ENCODE results near the gene DSCAM. TPM values are rescaled to one million over a fixed set of nuclear protein-coding genes. Genes with fewer than 3 reads are reported as not detected.

Gene DSCAM
- polyA plus RNA-seq, 3 donors, result not detected

DNA sequence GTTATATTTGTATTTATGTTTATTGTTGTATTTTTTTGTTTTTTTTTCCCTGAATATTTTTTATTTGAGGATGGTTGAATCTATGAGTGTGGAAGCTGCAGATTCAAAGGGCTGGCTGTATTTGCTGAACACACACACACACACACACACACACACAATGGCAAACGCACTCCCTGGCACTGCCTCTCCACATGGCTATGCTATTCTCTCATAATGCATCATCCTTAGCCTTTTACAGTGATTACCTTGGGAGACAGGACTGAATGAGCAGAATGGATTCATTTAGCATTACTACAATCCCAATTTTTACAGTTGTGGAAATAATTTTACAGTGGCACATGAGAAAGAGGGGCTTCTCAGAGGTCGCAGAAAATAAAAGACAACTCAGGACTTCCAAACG, 589.6 kb downstream of the DSCAM start:
- Histone ChIP-seq H3K4me1 (ENCODE audit: control insufficient read depth in 1 of 2, insufficient read depth in 2 of 2, low read length in 2 of 2) (no peaks in the 10 kb centered on the region), H3K36me3 (replicated peaks in 1 of 2; ENCODE audit: control insufficient read depth in 1 of 2, insufficient read depth in 2 of 2, low read length in 2 of 2) (no peaks in the 10 kb centered on the region), H3K79me2 (ENCODE audit: insufficient read depth, low read length) (no peaks in the 10 kb centered on the region), H2AFZ (ENCODE audit: insufficient read depth, low read depth, low read length, poor library complexity, severe bottlenecking) (no peak overlapping the region), H3K4me2 (replicated peaks; ENCODE audit: extremely low read depth, low read length, poor library complexity, severe bottlenecking) (no peak overlapping the region), H4K20me1 (ENCODE audit: insufficient read depth, low read length) (no peaks in the 10 kb centered on the region), H3K9ac (ENCODE audit: insufficient read depth, low read length, poor library complexity, severe bottlenecking) (no peak overlapping the region), H3K9me3 (replicated peaks in 1 of 2; ENCODE audit: control insufficient read depth in 1 of 2, insufficient read depth in 1 of 2, low read length in 2 of 2) (peaks cover 6 to 9% of the 10 kb centered on the region in 2 donors), H3K27ac (ENCODE audit: low read depth in 1 of 2, low read length in 2 of 2) (no peak overlapping the region), H3K27me3 (ENCODE audit: control insufficient read depth in 2 of 2, insufficient read depth in 2 of 2, low read length in 2 of 2) (no peaks in the 10 kb centered on the region), H3K4me3 (replicated peaks in 1 of 3; ENCODE audit: low read depth in 2 of 3, low read length in 3 of 3) (no peak overlapping the region)
- intact Hi-C loops (cut with micrococcal nuclease), result no loop called here
- no peaks in the 10 kb centered on the region for H3K4me1 Mint-ChIP-seq
- DNase-seq, result no peak
- H3K27me3 Mint-ChIP-seq (ENCODE audit: low read depth in 3 of 3), result peaks cover 0 to 2% (median 1%) of the 10 kb centered on the region in 3 donors
- TF ChIP-seq, protein P1, sequence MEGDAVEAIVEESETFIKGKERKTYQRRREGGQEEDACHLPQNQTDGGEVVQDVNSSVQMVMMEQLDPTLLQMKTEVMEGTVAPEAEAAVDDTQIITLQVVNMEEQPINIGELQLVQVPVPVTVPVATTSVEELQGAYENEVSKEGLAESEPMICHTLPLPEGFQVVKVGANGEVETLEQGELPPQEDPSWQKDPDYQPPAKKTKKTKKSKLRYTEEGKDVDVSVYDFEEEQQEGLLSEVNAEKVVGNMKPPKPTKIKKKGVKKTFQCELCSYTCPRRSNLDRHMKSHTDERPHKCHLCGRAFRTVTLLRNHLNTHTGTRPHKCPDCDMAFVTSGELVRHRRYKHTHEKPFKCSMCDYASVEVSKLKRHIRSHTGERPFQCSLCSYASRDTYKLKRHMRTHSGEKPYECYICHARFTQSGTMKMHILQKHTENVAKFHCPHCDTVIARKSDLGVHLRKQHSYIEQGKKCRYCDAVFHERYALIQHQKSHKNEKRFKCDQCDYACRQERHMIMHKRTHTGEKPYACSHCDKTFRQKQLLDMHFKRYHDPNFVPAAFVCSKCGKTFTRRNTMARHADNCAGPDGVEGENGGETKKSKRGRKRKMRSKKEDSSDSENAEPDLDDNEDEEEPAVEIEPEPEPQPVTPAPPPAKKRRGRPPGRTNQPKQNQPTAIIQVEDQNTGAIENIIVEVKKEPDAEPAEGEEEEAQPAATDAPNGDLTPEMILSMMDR (IDR thresholded peaks at IDR 0.05), result no peak
- no peak overlapping the region for H3K4me3 Mint-ChIP-seq
- H3K27ac Mint-ChIP-seq, result no peak overlapping the region
- H3K9me3 Mint-ChIP-seq, result peaks cover 0 to 11% (median 5%) of the 10 kb centered on the region in 7 donors
- no CpG with 5 or more reads among the region's 3 CpGs for WGBS (ENCODE audit: insufficient coverage)
- no peaks in the 10 kb centered on the region for H3K36me3 Mint-ChIP-seq

DNA sequence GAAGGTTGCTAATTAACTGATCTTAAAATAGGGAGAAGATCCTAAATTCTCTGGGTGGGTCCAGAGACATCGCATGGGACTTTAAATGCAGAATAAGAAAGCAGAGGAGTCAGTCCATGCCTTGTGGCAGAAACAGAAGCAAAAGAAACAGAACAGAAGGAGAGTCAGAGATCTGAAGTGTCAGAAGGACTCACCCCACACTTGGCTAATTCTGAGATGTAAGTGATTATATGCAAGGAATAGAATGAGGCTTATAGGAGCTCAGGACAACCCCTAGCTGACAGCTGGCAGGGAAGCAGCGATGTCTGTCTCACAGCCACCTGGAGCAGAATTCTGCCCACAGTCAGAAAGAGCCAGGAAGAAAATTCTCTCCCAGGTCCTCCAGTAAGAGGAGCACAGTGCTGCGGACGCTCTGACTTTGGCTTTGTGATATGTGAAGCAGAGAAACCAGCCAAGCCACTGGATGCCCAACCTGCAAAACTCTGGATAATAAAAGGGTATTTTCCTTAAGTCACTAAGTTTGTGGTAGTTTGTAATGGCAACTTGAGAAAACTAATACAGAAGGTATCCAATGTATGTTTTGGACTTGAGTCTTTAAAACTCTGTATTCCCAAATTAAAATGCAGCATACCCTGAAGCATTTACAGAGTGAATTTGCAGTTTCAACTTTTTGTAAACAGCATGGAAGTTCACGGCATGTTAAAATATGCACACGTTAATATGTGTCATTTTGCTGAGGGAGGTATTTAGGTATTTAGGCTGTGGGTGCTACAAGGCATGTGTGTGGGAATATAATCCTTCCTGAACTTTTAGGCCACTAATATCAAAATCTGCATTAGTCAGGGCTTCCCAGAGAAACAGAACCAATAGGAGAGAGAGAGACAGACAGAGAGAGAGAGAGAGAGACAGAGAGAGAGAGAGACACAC, 591.2 kb downstream of the DSCAM start:
- H3K9ac ChIP-seq (ENCODE audit: insufficient read depth, low read length, poor library complexity, severe bottlenecking), result no peak overlapping the region
- H3K9me3 Mint-ChIP-seq, result peaks cover 0 to 15% (median 7%) of the 10 kb centered on the region in 7 donors
- no peak overlapping the region for H2AFZ ChIP-seq (ENCODE audit: insufficient read depth, low read depth, low read length, poor library complexity, severe bottlenecking)
- no peaks in the 10 kb centered on the region for H3K4me1 ChIP-seq (ENCODE audit: control insufficient read depth in 1 of 2, insufficient read depth in 2 of 2, low read length in 2 of 2)
- no peaks in the 10 kb centered on the region for H4K20me1 ChIP-seq (ENCODE audit: insufficient read depth, low read length)
- H3K27ac ChIP-seq (ENCODE audit: low read depth in 1 of 2, low read length in 2 of 2), result no peak overlapping the region
- DNase-seq, result no peak
- H3K79me2 ChIP-seq (ENCODE audit: insufficient read depth, low read length), result no peaks in the 10 kb centered on the region
- H3K36me3 Mint-ChIP-seq, result no peaks in the 10 kb centered on the region
- no peaks in the 10 kb centered on the region for H3K4me1 Mint-ChIP-seq
- no peaks in the 10 kb centered on the region for H3K27me3 ChIP-seq (ENCODE audit: control insufficient read depth in 2 of 2, insufficient read depth in 2 of 2, low read length in 2 of 2)
- no peak overlapping the region for H3K4me3 Mint-ChIP-seq
- WGBS (ENCODE audit: insufficient coverage), result 83% methylated on average over 2 of the region's 6 CpGs
- H3K36me3 ChIP-seq (replicated peaks in 1 of 2; ENCODE audit: control insufficient read depth in 1 of 2, insufficient read depth in 2 of 2, low read length in 2 of 2), result no peaks in the 10 kb centered on the region
- TF ChIP-seq, protein P1 (IDR thresholded peaks at IDR 0.05), result no peak
- H3K4me3 ChIP-seq (replicated peaks in 1 of 3; ENCODE audit: low read depth in 2 of 3, low read length in 3 of 3), result no peak overlapping the region
- no peak overlapping the region for H3K27ac Mint-ChIP-seq
- intact Hi-C loops (cut with micrococcal nuclease), result no loop called here
- H3K4me2 ChIP-seq (replicated peaks; ENCODE audit: extremely low read depth, low read length, poor library complexity, severe bottlenecking), result no peak overlapping the region
- H3K27me3 Mint-ChIP-seq (ENCODE audit: low read depth in 3 of 3), result peaks cover 0 to 2% (median 1%) of the 10 kb centered on the region in 3 donors
- peaks cover 14 to 19% of the 10 kb centered on the region in 2 donors for H3K9me3 ChIP-seq (replicated peaks in 1 of 2; ENCODE audit: control insufficient read depth in 1 of 2, insufficient read depth in 1 of 2, low read length in 2 of 2)
